Mesendoderm (in vitro differentiated cells): ENCODE results near the gene TCAP.

Experiments used
- DNase-seq: peaks from one replicate; pipeline ENCODE4 v3.0.0; 2013
- H2AK5ac ChIP-seq: 2 replicates; pipeline ENCODE4 v1.6.1; 2013; ENCODE audit warnings: low read length, inconsistent platforms
- H2BK120ac ChIP-seq: 2 replicates; pipeline ENCODE4 v1.6.1; 2013; ENCODE audit warnings: low read depth, mild to moderate bottlenecking, low read length, moderate library complexity, mixed read lengths
- H2BK15ac ChIP-seq: replicated peaks from 2 replicates; pipeline ENCODE4 v1.6.1; 2013; ENCODE audit warnings: low read depth, mild to moderate bottlenecking, moderate library complexity
- H2BK5ac ChIP-seq: 2 replicates; pipeline ENCODE4 v1.6.1; 2013; ENCODE audit warnings: low read length, inconsistent platforms
- H3K18ac ChIP-seq: 2 replicates; pipeline ENCODE4 v1.6.1; 2013; ENCODE audit warnings: mild to moderate bottlenecking, low read length, mixed read lengths
- H3K23ac ChIP-seq: one replicate; pipeline ENCODE4 v1.6.1; 2013; ENCODE audit warnings: low read length
- H3K27ac ChIP-seq: 2 replicates; pipeline ENCODE4 v1.5.1; 2013; ENCODE audit warnings: low read depth, mild to moderate bottlenecking, inconsistent platforms, low read length, moderate library complexity
- H3K27me3 ChIP-seq: 2 replicates; pipeline ENCODE4 v1.6.1; 2013; ENCODE audit warnings: low read length, control low read depth, mild to moderate bottlenecking, inconsistent platforms; ENCODE audit not compliant: insufficient read depth, poor library complexity
- H3K36me3 ChIP-seq: 2 replicates; pipeline ENCODE4 v1.6.1; 2013; ENCODE audit warnings: low read length, inconsistent platforms; ENCODE audit not compliant: control insufficient read depth, insufficient read depth
- H3K4ac ChIP-seq: one replicate; pipeline ENCODE4 v1.6.1; 2013; ENCODE audit warnings: low read depth, mild to moderate bottlenecking, low read length, moderate library complexity
- H3K4me1 ChIP-seq: 2 replicates; pipeline ENCODE4 v1.6.1; 2013; ENCODE audit warnings: low read depth, low read length, inconsistent platforms; ENCODE audit not compliant: control insufficient read depth
- H3K4me2 ChIP-seq: 2 replicates; pipeline ENCODE4 v1.6.1; 2013; ENCODE audit warnings: low read length
- H3K4me3 ChIP-seq: 2 replicates; pipeline ENCODE4 v1.5.1; 2013; ENCODE audit warnings: mild to moderate bottlenecking, low read length
- H3K56ac ChIP-seq: one replicate; pipeline ENCODE4 v1.6.1; 2013; ENCODE audit warnings: low read length
- H3K79me1 ChIP-seq: 2 replicates; pipeline ENCODE4 v1.6.1; 2013; ENCODE audit warnings: low read length, inconsistent platforms
- H3K79me2 ChIP-seq: 2 replicates; pipeline ENCODE4 v1.6.1; 2013; ENCODE audit warnings: mild to moderate bottlenecking, low read length; ENCODE audit not compliant: control insufficient read depth, insufficient read depth
- H3K9ac ChIP-seq: 2 replicates; pipeline ENCODE4 v1.6.1; 2013; ENCODE audit warnings: low read length, inconsistent platforms
- H4K5ac ChIP-seq: one replicate; pipeline ENCODE4 v1.6.1; 2013; ENCODE audit warnings: low read length
- H4K8ac ChIP-seq: one replicate; pipeline ENCODE4 v1.6.1; 2013; ENCODE audit warnings: low read depth, mild to moderate bottlenecking, control low read depth, low read length, moderate library complexity
- WGBS: extraction: QIAGEN DNeasy Blood & Tissue Kit; methylation state at CpG from one replicate; pipeline ENCODE4 v1.1.7; 2013; ENCODE audit warnings: low lambda C conversion rate, missing lambda C conversion rate; ENCODE audit not compliant: insufficient coverage; ENCODE audit errors: extremely low coverage; 5-methylcytosine and 5-hydroxymethylcytosine counted together

Gene TCAP

DNA sequence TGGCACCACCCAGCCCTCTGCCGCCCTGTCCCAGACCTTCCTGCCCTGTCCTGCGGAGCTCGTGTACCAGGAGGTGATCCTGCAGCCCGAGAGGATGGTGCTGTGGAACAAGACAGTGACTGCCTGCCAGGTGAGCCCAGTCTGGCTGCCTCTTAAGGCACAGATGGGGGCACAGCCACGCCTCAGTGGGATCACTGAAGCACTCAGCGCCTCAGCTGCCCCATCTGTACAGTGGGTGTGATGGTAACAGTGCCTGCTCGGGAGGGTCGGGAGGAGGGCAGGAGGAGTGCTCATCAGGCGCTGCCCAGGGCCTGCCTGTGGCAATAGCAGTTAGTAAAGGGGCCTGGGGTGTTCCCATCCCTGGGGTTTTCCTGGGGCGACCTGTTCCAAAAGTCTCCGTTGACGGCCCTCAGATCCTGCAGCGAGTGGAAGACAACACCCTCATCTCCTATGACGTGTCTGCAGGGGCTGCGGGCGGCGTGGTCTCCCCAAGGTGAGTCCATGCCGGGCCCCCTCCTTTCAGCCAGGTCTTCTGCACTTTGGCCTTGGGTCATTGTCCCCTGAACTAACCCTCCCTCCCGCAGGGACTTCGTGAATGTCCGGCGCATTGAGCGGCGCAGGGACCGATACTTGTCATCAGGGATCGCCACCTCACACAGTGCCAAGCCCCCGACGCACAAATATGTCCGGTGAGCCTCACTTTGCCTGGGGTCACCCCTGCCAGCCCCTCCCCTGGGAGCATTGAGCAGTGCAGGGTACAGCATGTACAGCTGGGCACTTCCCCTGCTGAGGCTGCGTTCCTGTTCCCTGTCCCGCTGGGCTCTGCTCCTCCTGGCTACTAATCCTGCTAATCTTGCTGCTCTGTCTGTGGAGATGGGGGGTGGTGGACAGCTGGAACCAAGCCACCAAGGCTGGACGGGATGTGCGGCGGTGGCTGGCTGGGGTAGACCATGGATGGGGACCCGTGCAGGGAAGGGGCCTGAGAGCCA, 4.5 kb upstream of the TCAP start:
- H3K27ac ChIP-seq, result no peak overlapping the region
- H2BK5ac ChIP-seq, result no peak overlapping the region
- no peak overlapping the region for H3K18ac ChIP-seq
- H3K4me2 ChIP-seq, result no peak overlapping the region
- DNase-seq, result no peak
- H3K4ac ChIP-seq, result no peak overlapping the region
- no peak overlapping the region for H3K56ac ChIP-seq
- no peaks in the 10 kb centered on the region for H3K79me2 ChIP-seq
- WGBS, result no CpG with 5 or more reads among the region's 35 CpGs
- no peaks in the 10 kb centered on the region for H3K79me1 ChIP-seq
- no peaks in the 10 kb centered on the region for H3K36me3 ChIP-seq
- H4K5ac ChIP-seq, result no peak overlapping the region
- H2BK120ac ChIP-seq, result no peak overlapping the region
- no peak overlapping the region for H4K8ac ChIP-seq
- no peak overlapping the region for H3K4me3 ChIP-seq
- no peak overlapping the region for H3K9ac ChIP-seq
- H3K4me1 ChIP-seq, result peaks cover 2% of the 10 kb centered on the region
- H3K27me3 ChIP-seq, result no peaks in the 10 kb centered on the region
- H2AK5ac ChIP-seq, result no peak overlapping the region
- H3K23ac ChIP-seq, result no peak overlapping the region
- H2BK15ac ChIP-seq, result no peak overlapping the region

DNA sequence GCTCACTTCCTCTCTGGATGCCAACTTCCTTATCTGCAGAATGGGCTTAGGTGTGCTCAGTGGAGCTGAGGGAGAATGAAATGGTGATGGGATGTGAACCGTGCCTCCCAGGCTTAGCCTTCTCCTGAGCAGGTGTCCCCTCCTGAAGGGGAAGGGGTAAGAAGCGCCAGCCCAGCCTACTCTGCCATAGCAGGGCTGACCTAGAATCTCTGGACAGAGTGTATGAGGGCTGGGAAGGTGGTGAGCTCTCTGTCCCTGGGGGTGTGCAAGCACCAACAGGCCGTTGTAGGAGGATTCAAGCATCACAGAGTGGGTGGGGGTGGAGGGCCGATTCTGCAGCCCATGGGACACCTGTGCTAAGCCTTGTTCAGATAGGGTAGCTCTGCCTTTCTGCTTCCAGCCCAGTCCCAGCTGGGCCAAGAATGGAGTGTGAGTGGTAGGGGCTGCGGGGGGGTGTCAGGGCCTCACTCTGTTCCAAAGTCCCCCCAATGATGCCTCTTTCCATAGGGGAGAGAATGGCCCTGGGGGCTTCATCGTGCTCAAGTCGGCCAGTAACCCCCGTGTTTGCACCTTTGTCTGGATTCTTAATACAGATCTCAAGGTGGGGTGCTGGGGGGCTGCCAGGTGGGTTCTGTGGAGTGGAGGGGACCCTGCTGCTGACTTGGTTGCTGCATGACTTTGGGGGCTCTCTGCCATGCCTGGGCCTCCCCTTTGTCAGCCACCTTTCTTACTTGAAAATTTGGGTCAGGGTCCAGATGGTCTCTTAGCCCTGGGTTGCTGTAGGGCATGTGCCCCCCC, 3.2 kb upstream of the TCAP start:
- no CpG with 5 or more reads among the region's 8 CpGs for WGBS
- Histone ChIP-seq H4K8ac (no peak overlapping the region), H3K4me3 (no peak overlapping the region), H3K79me1 (no peaks in the 10 kb centered on the region), H3K18ac (no peak overlapping the region), H3K56ac (no peak overlapping the region), H3K9ac (no peak overlapping the region), H3K4me1 (peaks cover 2% of the 10 kb centered on the region), H2BK120ac (no peak overlapping the region), H3K79me2 (no peaks in the 10 kb centered on the region), H3K4ac (no peak overlapping the region), H3K23ac (no peak overlapping the region), H2BK5ac (no peak overlapping the region), H2AK5ac (no peak overlapping the region), H4K5ac (no peak overlapping the region), H3K27me3 (no peaks in the 10 kb centered on the region), H2BK15ac (no peak overlapping the region), H3K27ac (no peak overlapping the region), H3K36me3 (no peaks in the 10 kb centered on the region), H3K4me2 (no peak overlapping the region)
- no peak for DNase-seq

DNA sequence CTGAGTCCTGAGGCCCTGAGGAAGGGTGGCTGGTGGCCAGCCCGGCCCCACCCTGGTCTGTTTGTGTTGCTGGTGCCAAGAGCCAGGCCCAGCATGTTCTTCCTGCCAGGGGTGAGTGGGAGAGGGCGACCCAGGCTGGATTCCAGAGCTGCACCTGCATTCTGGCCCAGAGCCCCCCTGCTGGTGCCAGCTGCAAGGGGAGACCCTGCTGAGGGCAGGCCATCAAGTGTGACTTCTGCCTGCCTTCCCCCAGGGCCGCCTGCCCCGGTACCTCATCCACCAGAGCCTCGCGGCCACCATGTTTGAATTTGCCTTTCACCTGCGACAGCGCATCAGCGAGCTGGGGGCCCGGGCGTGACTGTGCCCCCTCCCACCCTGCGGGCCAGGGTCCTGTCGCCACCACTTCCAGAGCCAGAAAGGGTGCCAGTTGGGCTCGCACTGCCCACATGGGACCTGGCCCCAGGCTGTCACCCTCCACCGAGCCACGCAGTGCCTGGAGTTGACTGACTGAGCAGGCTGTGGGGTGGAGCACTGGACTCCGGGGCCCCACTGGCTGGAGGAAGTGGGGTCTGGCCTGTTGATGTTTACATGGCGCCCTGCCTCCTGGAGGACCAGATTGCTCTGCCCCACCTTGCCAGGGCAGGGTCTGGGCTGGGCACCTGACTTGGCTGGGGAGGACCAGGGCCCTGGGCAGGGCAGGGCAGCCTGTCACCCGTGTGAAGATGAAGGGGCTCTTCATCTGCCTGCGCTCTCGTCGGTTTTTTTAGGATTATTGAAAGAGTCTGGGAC, 2.4 kb upstream of the TCAP start:
- no peak for DNase-seq
- Histone ChIP-seq H4K8ac (no peak overlapping the region), H4K5ac (no peak overlapping the region), H3K56ac (no peak overlapping the region), H3K36me3 (no peaks in the 10 kb centered on the region), H3K79me2 (no peaks in the 10 kb centered on the region), H3K4me2 (no peak overlapping the region), H2BK5ac (no peak overlapping the region), H2AK5ac (no peak overlapping the region), H3K4ac (no peak overlapping the region), H3K4me1 (peaks cover 2% of the 10 kb centered on the region), H2BK15ac (no peak overlapping the region), H3K18ac (no peak overlapping the region), H3K27me3 (peaks cover 2% of the 10 kb centered on the region), H3K4me3 (no peak overlapping the region), H3K9ac (no peak overlapping the region), H2BK120ac (no peak overlapping the region), H3K23ac (no peak overlapping the region), H3K27ac (no peak overlapping the region), H3K79me1 (no peaks in the 10 kb centered on the region)
- WGBS, result no CpG with 5 or more reads among the region's 22 CpGs

GRCh38 chr17:39663340-39663687, 1.8 kb upstream of the TCAP start:
- Histone ChIP-seq H2AK5ac (no peak overlapping the region), H3K18ac (no peak overlapping the region), H3K9ac (no peak overlapping the region), H4K8ac (no peak overlapping the region), H3K27me3 (peaks cover 2% of the 10 kb centered on the region), H3K56ac (no peak overlapping the region), H3K4me1 (peaks cover 2% of the 10 kb centered on the region), H3K79me1 (no peaks in the 10 kb centered on the region), H2BK5ac (no peak overlapping the region), H3K27ac (no peak overlapping the region), H3K4ac (no peak overlapping the region), H3K4me3 (no peak overlapping the region), H3K4me2 (no peak overlapping the region), H3K36me3 (no peaks in the 10 kb centered on the region), H2BK15ac (no peak overlapping the region), H4K5ac (no peak overlapping the region), H2BK120ac (no peak overlapping the region), H3K79me2 (no peaks in the 10 kb centered on the region), H3K23ac (no peak overlapping the region)
- WGBS, result no CpG with 5 or more reads among the region's 4 CpGs
- peak; percentile 31 for DNase-seq

DNA sequence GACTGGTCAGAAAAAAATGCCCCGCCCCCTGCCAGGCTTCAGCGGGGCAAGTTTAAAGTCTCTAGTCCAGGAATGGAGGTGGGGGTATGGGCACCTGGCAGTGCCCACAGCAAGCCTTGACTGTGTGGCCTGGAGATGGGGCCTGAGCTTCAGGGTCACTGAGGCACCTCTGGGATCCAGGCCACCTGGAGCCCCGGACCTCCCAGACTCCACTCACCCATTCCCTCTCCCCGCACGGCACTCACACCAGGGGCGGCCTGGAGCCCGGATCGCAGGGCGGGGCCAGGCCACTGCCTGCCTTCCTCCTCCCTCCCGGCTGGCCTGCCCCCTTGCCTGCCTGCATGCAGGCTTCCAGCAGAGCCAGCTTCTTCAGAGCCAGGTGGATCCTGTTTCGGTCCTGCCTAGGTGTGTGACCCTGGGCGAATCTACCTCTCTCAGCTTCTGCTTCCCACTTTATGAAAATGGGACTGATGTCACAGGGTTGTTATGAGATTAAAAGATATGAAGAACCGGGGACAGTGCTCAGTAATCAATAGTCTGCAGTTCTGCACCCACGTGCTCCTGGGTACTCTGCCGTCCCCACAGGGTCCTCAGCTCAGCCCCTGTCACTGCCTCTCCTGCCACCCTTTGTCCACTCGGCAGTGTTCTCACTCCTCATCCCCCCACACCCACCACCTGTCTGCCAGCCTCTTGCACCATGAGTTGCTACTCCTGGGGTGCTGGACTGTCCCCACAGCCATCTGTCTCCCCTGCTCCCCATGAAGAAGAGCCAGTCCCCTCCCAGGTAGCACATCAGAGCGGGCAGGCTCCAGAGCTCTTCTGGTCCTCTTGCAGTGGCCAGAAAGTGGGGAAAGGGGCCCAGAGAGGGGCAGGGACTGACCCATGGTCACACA, 1.2 kb upstream of the TCAP start:
- Histone ChIP-seq H3K27me3 (peaks cover 2% of the 10 kb centered on the region), H2BK15ac (no peak overlapping the region), H3K27ac (no peak overlapping the region), H3K4me1 (peaks cover 2% of the 10 kb centered on the region), H3K4me2 (peak overlapping the region; percentile 52), H3K56ac (peak overlapping the region; percentile 68), H3K9ac (peak overlapping the region; percentile 44), H4K8ac (no peak overlapping the region), H3K36me3 (no peaks in the 10 kb centered on the region), H3K79me2 (no peaks in the 10 kb centered on the region), H3K18ac (no peak overlapping the region), H2BK120ac (no peak overlapping the region), H2AK5ac (no peak overlapping the region), H4K5ac (no peak overlapping the region), H3K4ac (no peak overlapping the region), H3K23ac (no peak overlapping the region), H3K4me3 (no peak overlapping the region), H2BK5ac (no peak overlapping the region), H3K79me1 (no peaks in the 10 kb centered on the region)
- WGBS, result no CpG with 5 or more reads among the region's 17 CpGs
- DNase-seq, result peak; percentile 75
